GM23338 (cell line): ENCODE data around the gene USP20.

ENCODE experiments used
- CTCF ChIP-seq, 2 experiments: fragments of 200-600 bp in 1 of 2; sonication (generic) in 1 of 2; conservative IDR thresholded peaks; 2 replicates each; pipeline versions ENCODE4 v1.5.1 to v1.6.1; 2016 to 2017; ENCODE audit warnings: antibody characterized with exemption in 2 of 2, low read depth in 2 of 2, mild to moderate bottlenecking in 2 of 2, moderate library complexity in 1 of 2
- EZH2 ChIP-seq: fragments of 200-600 bp; sonication (generic); IDR thresholded peaks from one replicate; pipeline ENCODE4 v1.8.0; 2017; ENCODE audit warnings: antibody characterized with exemption, mild to moderate bottlenecking, low read depth; ENCODE audit not compliant: unreplicated experiment
- EZH2phosphoT487 ChIP-seq: fragments of 200-600 bp; sonication (generic); IDR thresholded peaks from one replicate; pipeline ENCODE4 v1.8.1; 2018; ENCODE audit warnings: antibody characterized with exemption; ENCODE audit not compliant: unreplicated experiment
- POLR2AphosphoS5 ChIP-seq: IDR thresholded peaks from 2 replicates; pipeline ENCODE4 v1.6.1; 2016; ENCODE audit warnings: antibody characterized with exemption, low read depth
- REST ChIP-seq: IDR thresholded peaks from one replicate; pipeline ENCODE4 v1.6.1; 2018; ENCODE audit warnings: antibody characterized with exemption; ENCODE audit not compliant: unreplicated experiment

- no peak for TF ChIP-seq EZH2phosphoT487
- TF ChIP-seq CTCF (conservative IDR thresholded peaks at IDR 0.05; ENCODE audit: low read depth in 2 of 2) = no peak
- TF ChIP-seq EZH2 = no peak
- no peak for TF ChIP-seq REST
- TF ChIP-seq POLR2AphosphoS5 = no peak
Measured at GRCh38 chr9:129895376-129896268, 60.4 kb downstream of the USP20 start.
